ENCODE measurements around the gene PCNX1. TPM values are rescaled to one million over a fixed set of nuclear protein-coding genes. Genes with fewer than 3 reads are reported as not detected.
"Not testable (repeated sequence)": the region's sequence is repeated elsewhere in the genome, so short reads cannot be mapped to it uniquely, and the experiment has no call there.

The PCNX1 gene
- total and polyA plus RNA-seq, 2 of the 4 experiments (the other 2 are of a cell fraction): 15.0 to 43.7 TPM

DNA sequence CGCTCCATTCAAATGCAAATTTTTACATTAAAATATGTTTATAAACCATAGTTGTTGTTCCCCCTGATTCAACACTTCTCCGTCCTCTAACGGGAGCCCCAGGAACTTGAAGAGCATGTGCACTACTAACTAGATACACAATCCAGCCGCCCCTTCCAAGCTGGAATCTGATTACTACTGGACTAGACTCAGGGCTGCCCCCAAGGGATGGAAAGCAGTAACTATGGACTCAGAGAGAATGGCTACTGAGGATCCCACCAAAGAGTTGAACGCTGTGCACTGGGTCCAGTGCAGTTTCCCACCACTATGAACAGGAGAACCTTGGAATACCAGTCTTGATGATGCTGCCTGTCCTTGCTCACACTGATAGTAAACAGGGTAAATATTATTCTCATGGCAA, 48.6 kb upstream of the PCNX1 start:
- no peak overlapping the region for H3K27ac ChIP-seq (ENCODE audit: insufficient read depth, low read length)

DNA sequence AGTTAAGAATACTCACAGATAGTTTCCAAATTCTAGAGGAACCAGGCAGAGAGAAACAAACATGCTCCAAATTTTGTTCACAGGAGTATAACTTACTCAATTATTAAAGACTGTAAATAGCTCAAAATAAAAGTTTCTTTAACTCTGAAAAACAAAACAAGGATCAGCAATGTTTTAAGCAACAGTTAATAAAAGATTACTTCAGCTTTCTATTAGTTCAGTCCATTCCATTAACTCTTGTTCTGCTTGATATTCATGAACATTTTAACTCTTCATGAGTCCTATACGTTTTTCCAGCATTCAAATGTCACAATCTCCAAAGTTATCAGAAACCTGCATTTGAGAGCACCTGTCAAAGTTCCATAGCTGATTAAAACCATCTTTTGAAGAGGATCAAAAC, 40.3 kb upstream of the PCNX1 start:
- H3K56ac ChIP-seq (ENCODE audit: extremely low read depth, insufficient read depth, low read length); H3K27ac ChIP-seq (ENCODE audit: insufficient read depth, low read length); H4K8ac ChIP-seq (ENCODE audit: low read depth in 2 of 2, low read length in 2 of 2); ATAC-seq (ENCODE audit: low read depth); in situ Hi-C loops (cut with MboI; ENCODE audit: low sequenced_read_pairs); H2AK9ac ChIP-seq (replicated peaks; ENCODE audit: low read depth, low read length, poor library complexity); H4K91ac ChIP-seq (ENCODE audit: insufficient read depth, low read depth, low read length); H2BK5ac ChIP-seq (ENCODE audit: low read depth, low read length, poor library complexity, severe bottlenecking); H3K36me3 ChIP-seq (ENCODE audit: control insufficient read depth, insufficient read depth, low read length); intact Hi-C loops (cut with micrococcal nuclease); H3K79me1 ChIP-seq (ENCODE audit: low read depth in 1 of 2, low read length in 2 of 2); H3K23ac ChIP-seq (ENCODE audit: low read depth, low read length); H2BK15ac ChIP-seq (ENCODE audit: low read depth, low read length); dilution Hi-C loops (cut with HindIII; ENCODE audit: low sequenced_read_pairs, unreplicated experiment); H3K18ac ChIP-seq (ENCODE audit: low read depth, low read length); H4K5ac ChIP-seq (ENCODE audit: low read depth, low read length); H3K4me3 ChIP-seq (ENCODE audit: insufficient read depth, low read depth, low read length); H3K9me3 ChIP-seq (ENCODE audit: control insufficient read depth, insufficient read depth, low read length); H3K4me2 ChIP-seq (ENCODE audit: low read depth, low read length); H3K9me1 ChIP-seq (ENCODE audit: insufficient read depth, low read length); H3K4me1 ChIP-seq (ENCODE audit: control insufficient read depth, insufficient read depth, low read length); H3K4ac ChIP-seq (ENCODE audit: low read depth, low read length); POLR2A ChIA-PET (ENCODE audit: unreplicated experiment); H3K14ac ChIP-seq (replicated peaks; ENCODE audit: low read depth, low read length); H2BK120ac ChIP-seq (ENCODE audit: low read depth, low read length); DNase-seq; BruUV-seq (replicated peaks); CTCF ChIA-PET; H2AK5ac ChIP-seq (ENCODE audit: low read depth, low read length); H4K20me1 ChIP-seq (ENCODE audit: insufficient read depth, low read length); H2BK20ac ChIP-seq (ENCODE audit: low read depth, low read length); H3K9ac ChIP-seq (ENCODE audit: low read depth, low read length); H3K27me3 ChIP-seq (ENCODE audit: control insufficient read depth, insufficient read depth, low read length); H2AFZ ChIP-seq (replicated peaks; ENCODE audit: low read length, poor library complexity): not testable (repeated sequence)
- WGBS, 2 experiments (ENCODE audit: extremely low coverage in 2 of 2, insufficient read length in 1 of 2): no CpG with 5 or more reads among the region's 1 CpG

More for the DNA sequence above, 48.6 kb upstream of the PCNX1 start:
- TF ChIP-seq BHLHE40 (IDR thresholded peaks at IDR 0.05; ENCODE audit: low read depth, low read length): no peak
- TF ChIP-seq CTCF (conservative IDR thresholded peaks at IDR 0.05; ENCODE audit: low read depth, low read length): 0 out of 2 replicates have a peak, but pooled peaks have one; percentile 1
- H2BK20ac ChIP-seq (ENCODE audit: low read depth, low read length): 0 out of 2 replicates have a peak overlapping the region, but pooled peaks have one; percentile 63
- no peak overlapping the region; the same call in 1 of the 2 replicates for H3K4ac ChIP-seq (ENCODE audit: low read depth, low read length)
- DNase-seq (no peak), ATAC-seq (ENCODE audit: low read depth) (no peak)
- CTCF ChIA-PET: no interaction called here
- WGBS, 2 experiments (ENCODE audit: extremely low coverage in 2 of 2, insufficient read length in 1 of 2): no CpG with 5 or more reads among the region's 5 CpGs
- H2AK9ac ChIP-seq (replicated peaks; ENCODE audit: low read depth, low read length, poor library complexity): no peak overlapping the region
- H4K8ac ChIP-seq (ENCODE audit: low read depth in 2 of 2, low read length in 2 of 2): no peak overlapping the region
- no peak overlapping the region for H3K23ac ChIP-seq (ENCODE audit: low read depth, low read length)
- no peaks in the 10 kb centered on the region for H3K36me3 ChIP-seq (ENCODE audit: control insufficient read depth, insufficient read depth, low read length)
- no peaks in the 10 kb centered on the region for H3K9me3 ChIP-seq (ENCODE audit: control insufficient read depth, insufficient read depth, low read length)
- peaks cover 4% of the 10 kb centered on the region; the same call in 1 of the 2 replicates for H3K9me1 ChIP-seq (ENCODE audit: insufficient read depth, low read length)
- H3K14ac ChIP-seq (replicated peaks; ENCODE audit: low read depth, low read length): no peak overlapping the region
- dilution Hi-C loops (cut with HindIII; ENCODE audit: low sequenced_read_pairs, unreplicated experiment): no loop called here
- H3K4me2 ChIP-seq (ENCODE audit: low read depth, low read length): no peak overlapping the region
- H3K18ac ChIP-seq (ENCODE audit: low read depth, low read length): no peak overlapping the region
- peaks cover 3% of the 10 kb centered on the region; the same call in 1 of the 2 replicates for H3K4me1 ChIP-seq (ENCODE audit: control insufficient read depth, insufficient read depth, low read length)
- no peak overlapping the region for H4K5ac ChIP-seq (ENCODE audit: low read depth, low read length)
- H2AFZ ChIP-seq (replicated peaks; ENCODE audit: low read length, poor library complexity): no peak overlapping the region
- H3K4me3 ChIP-seq (ENCODE audit: insufficient read depth, low read depth, low read length): no peak overlapping the region
- no peak overlapping the region for H3K9ac ChIP-seq (ENCODE audit: low read depth, low read length)
- no peaks in the 10 kb centered on the region for H4K20me1 ChIP-seq (ENCODE audit: insufficient read depth, low read length)
- no peak overlapping the region for H2BK120ac ChIP-seq (ENCODE audit: low read depth, low read length)
- H3K27me3 ChIP-seq (ENCODE audit: control insufficient read depth, insufficient read depth, low read length): no peaks in the 10 kb centered on the region
- POLR2A ChIA-PET (ENCODE audit: unreplicated experiment): no interaction called here
- no TSS peak for BruUV-seq (replicated peaks)
- H2BK15ac ChIP-seq (ENCODE audit: low read depth, low read length): 0 out of 3 replicates have a peak overlapping the region, but pooled peaks have one; percentile 2
- in situ Hi-C loops (cut with MboI; ENCODE audit: low sequenced_read_pairs): no loop called here
- H2BK5ac ChIP-seq (ENCODE audit: low read depth, low read length, poor library complexity, severe bottlenecking): no peak overlapping the region
- intact Hi-C loops (cut with micrococcal nuclease): no loop called here
- no peaks in the 10 kb centered on the region for H3K79me1 ChIP-seq (ENCODE audit: low read depth in 1 of 2, low read length in 2 of 2)
- no peak overlapping the region for H3K56ac ChIP-seq (ENCODE audit: extremely low read depth, insufficient read depth, low read length)
- no peak overlapping the region for H4K91ac ChIP-seq (ENCODE audit: insufficient read depth, low read depth, low read length)
- no peak overlapping the region for H2AK5ac ChIP-seq (ENCODE audit: low read depth, low read length)
